GM12891 (cell line): ENCODE measurements around the gene MPV17L.

Experiments used
- POLR2A ChIP-seq: IDR thresholded peaks from 2 replicates; pipeline ENCODE4 v1.6.1; 2011; ENCODE audit warnings: low read depth, low read length, control low read depth
- SPI1 ChIP-seq: IDR thresholded peaks from 2 replicates; pipeline ENCODE4 v1.6.1; 2011; ENCODE audit warnings: low read depth, low read length, control low read depth
- TAF1 ChIP-seq: IDR thresholded peaks from 2 replicates; pipeline ENCODE4 v1.6.1; 2011; ENCODE audit warnings: low read depth, low read length, control low read depth

- TF ChIP-seq TAF1 = no peak
- TF ChIP-seq SPI1 = no peak
- no peak for TF ChIP-seq POLR2A
Measured at GRCh38 chr16:15422222-15422621, 26.7 kb downstream of the MPV17L start.
